GM23338 (cell line): ENCODE measurements around the gene ANKLE2. TPM values are rescaled to one million over a fixed set of nuclear protein-coding genes. Genes with fewer than 3 reads are reported as not detected.

Source experiments
- ATAC-seq: fragments of 200-7000 bp; cut with Tn5 transposase; 3 replicates; pipeline ENCODE4 v1.9.1; 2020
- DNase-seq: peaks from one replicate; pipeline ENCODE4 v3.0.0-alpha.2; 2015; ENCODE audit warnings: low spot score
- H2AFZ ChIP-seq: fragments of 200-600 bp; sonication (generic); 2 replicates; pipeline ENCODE4 v1.8.0; 2016; ENCODE audit warnings: antibody characterized with exemption, mild to moderate bottlenecking, moderate library complexity
- H3F3A ChIP-seq: fragments of 200-600 bp; sonication (generic); replicated peaks from 2 replicates; pipeline ENCODE4 v1.8.0; 2017; ENCODE audit warnings: antibody characterized with exemption, mixed run types, low read depth
- H3K27ac ChIP-seq: fragments of 200-600 bp; sonication (generic); 2 replicates; pipeline ENCODE4 v1.6.1; 2016; ENCODE audit warnings: low read depth
- H3K27me3 ChIP-seq: fragments of 200-600 bp; sonication (generic); 2 replicates; pipeline ENCODE4 v1.8.0; 2016; ENCODE audit warnings: mild to moderate bottlenecking, mixed run types, moderate library complexity; ENCODE audit not compliant: insufficient read depth
- H3K36me3 ChIP-seq: fragments of 200-600 bp; sonication (generic); 2 replicates; pipeline ENCODE4 v1.8.0; 2016; ENCODE audit warnings: mild to moderate bottlenecking; ENCODE audit not compliant: insufficient read depth
- H3K4me1 ChIP-seq: fragments of 200-600 bp; sonication (generic); 2 replicates; pipeline ENCODE4 v1.8.0; 2016; ENCODE audit warnings: mild to moderate bottlenecking, moderate library complexity; ENCODE audit not compliant: insufficient read depth
- H3K4me2 ChIP-seq: fragments of 200-600 bp; sonication (generic); 2 replicates; pipeline ENCODE4 v1.7.1; 2017; ENCODE audit warnings: mixed run types
- H3K4me3 ChIP-seq: fragments of 200-600 bp; sonication (generic); 2 replicates; pipeline ENCODE4 v1.6.1; 2016; ENCODE audit warnings: mixed run types
- H3K79me2 ChIP-seq: fragments of 200-600 bp; sonication (generic); replicated peaks from 2 replicates; pipeline ENCODE4 v1.8.0; 2017; ENCODE audit warnings: mild to moderate bottlenecking; ENCODE audit not compliant: insufficient read depth
- H3K9me2 ChIP-seq: fragments of 200-600 bp; sonication (generic); 2 replicates; pipeline ENCODE4 v1.8.0; 2017; ENCODE audit not compliant: insufficient read depth
- H4K20me1 ChIP-seq: fragments of 200-600 bp; sonication (generic); replicated peaks from 2 replicates; pipeline ENCODE4 v1.8.0; 2017; ENCODE audit warnings: mild to moderate bottlenecking; ENCODE audit not compliant: insufficient read depth
- H3K27ac Mint-ChIP-seq: 2 replicates; pipeline ENCODE4 v1.8.0; 2020; ENCODE audit warnings: inconsistent platforms, mild to moderate bottlenecking, moderate library complexity, mixed read lengths
- H3K27me3 Mint-ChIP-seq: 3 replicates; pipeline ENCODE4 v1.8.0; 2022; ENCODE audit warnings: low read depth, mild to moderate bottlenecking, moderate library complexity, mixed read lengths, inconsistent platforms; ENCODE audit not compliant: insufficient read depth, poor library complexity
- H3K36me3 Mint-ChIP-seq: 3 replicates; pipeline ENCODE4 v1.8.0; 2021; ENCODE audit warnings: low read depth, mild to moderate bottlenecking, inconsistent platforms, moderate library complexity, mixed read lengths
- H3K4me1 Mint-ChIP-seq: 3 replicates; pipeline ENCODE4 v1.8.0; 2020; ENCODE audit warnings: mild to moderate bottlenecking, inconsistent platforms, mixed read lengths
- H3K4me3 Mint-ChIP-seq: 3 replicates; pipeline ENCODE4 v1.8.0; 2021; ENCODE audit warnings: moderate library complexity, mild to moderate bottlenecking, inconsistent platforms, mixed read lengths
- H3K9me3 Mint-ChIP-seq: 3 replicates; pipeline ENCODE4 v1.8.0; 2020; ENCODE audit warnings: moderate library complexity, mild to moderate bottlenecking, inconsistent platforms, mixed read lengths
- CREB1 ChIP-seq: fragments of 250-450 bp; sonication (Bioruptor Pico); IDR thresholded peaks from 2 replicates; pipeline ENCODE4 v1.5.0; 2020; ENCODE audit warnings: low read depth, mild to moderate bottlenecking, moderate library complexity
- CTCF ChIP-seq, 2 experiments: fragments of 200-600 bp in 1 of 2; sonication (generic) in 1 of 2; conservative IDR thresholded peaks; 2 replicates each; pipeline versions ENCODE4 v1.5.1 to v1.6.1; 2016 to 2017; ENCODE audit warnings: antibody characterized with exemption in 2 of 2, low read depth in 2 of 2, mild to moderate bottlenecking in 2 of 2, moderate library complexity in 1 of 2
- ETS1 ChIP-seq: IDR thresholded peaks from 2 replicates; pipeline ENCODE4 v1.6.1; 2016; ENCODE audit warnings: antibody characterized with exemption
- EZH2phosphoT487 ChIP-seq: fragments of 200-600 bp; sonication (generic); IDR thresholded peaks from one replicate; pipeline ENCODE4 v1.8.1; 2018; ENCODE audit warnings: antibody characterized with exemption; ENCODE audit not compliant: unreplicated experiment
- NANOG ChIP-seq: IDR thresholded peaks from 2 replicates; pipeline ENCODE4 v1.6.1; 2016; ENCODE audit warnings: antibody characterized with exemption, borderline replicate concordance
- POLR2AphosphoS5 ChIP-seq: IDR thresholded peaks from 2 replicates; pipeline ENCODE4 v1.6.1; 2016; ENCODE audit warnings: antibody characterized with exemption, low read depth
- REST ChIP-seq: IDR thresholded peaks from one replicate; pipeline ENCODE4 v1.6.1; 2018; ENCODE audit warnings: antibody characterized with exemption; ENCODE audit not compliant: unreplicated experiment
- STAT1 ChIP-seq: IDR thresholded peaks from one replicate; pipeline ENCODE4 v1.6.1; 2016; ENCODE audit warnings: antibody characterized with exemption; ENCODE audit not compliant: unreplicated experiment
- ZNF114 ChIP-seq: fragments of 250-450 bp; sonication (Bioruptor Pico); IDR thresholded peaks from 2 replicates; pipeline ENCODE4 v1.5.0; 2020; ENCODE audit warnings: mild to moderate bottlenecking, moderate library complexity
- ZNF331 ChIP-seq: fragments of 250-450 bp; sonication (Bioruptor Pico); IDR thresholded peaks from 2 replicates; pipeline ENCODE4 v1.5.0; 2020; ENCODE audit warnings: low read depth, mild to moderate bottlenecking, moderate library complexity
- polyA plus RNA-seq: library from polyadenylated mRNA; unstranded; fragments of >200 nt; fragmentation: Nextera tagmentation; extraction: Ambion mirVana; gene quantifications from 2 replicates; pipeline ENCODE4 v1.2.1, GENCODE V29; 2016
- total RNA-seq: library from RNA; depleted of rRNA; stranded (reverse); fragments of >200 nt; shearing (Covaris generic); gene quantifications from 2 replicates; pipeline ENCODE4 v1.2.3, GENCODE V29; 2014

The ANKLE2 gene
- total and polyA plus RNA-seq, 2 experiments from 2014 or later: 27.2 to 63.7 TPM

GRCh38 chr12:132806857-132807256 is 45.2 kb upstream of the ANKLE2 start:
- no peak overlapping the region for H3K4me3 ChIP-seq
- H3K27ac ChIP-seq: no peak overlapping the region
- peaks cover 12% of the 10 kb centered on the region; the same call in 1 of the 2 replicates for H3F3A ChIP-seq
- ATAC-seq: no peak
- TF ChIP-seq POLR2AphosphoS5 (no peak), NANOG (no peak), ETS1 (no peak)
- H3K4me1 Mint-ChIP-seq: no peaks in the 10 kb centered on the region
- no peak overlapping the region for H2AFZ ChIP-seq
- H3K27me3 ChIP-seq: no peaks in the 10 kb centered on the region
- H3K4me3 Mint-ChIP-seq: no peak overlapping the region
- peaks cover 11% of the 10 kb centered on the region for H3K9me3 Mint-ChIP-seq
- H3K36me3 Mint-ChIP-seq: peaks cover 79% of the 10 kb centered on the region
- H3K27ac Mint-ChIP-seq: no peak overlapping the region
- H3K4me2 ChIP-seq: no peak overlapping the region
- no peak for DNase-seq
- H4K20me1 ChIP-seq: peaks cover 10% of the 10 kb centered on the region
- peaks cover 8% of the 10 kb centered on the region; the same call in 1 of the 2 replicates for H3K79me2 ChIP-seq
- H3K4me1 ChIP-seq: no peaks in the 10 kb centered on the region
- H3K9me2 ChIP-seq: no peaks in the 10 kb centered on the region
- H3K36me3 ChIP-seq: peaks cover 14% of the 10 kb centered on the region; the same call in 1 of the 2 replicates
- peaks cover 6% of the 10 kb centered on the region for H3K27me3 Mint-ChIP-seq

- H3K4me1 ChIP-seq: no peaks in the 10 kb centered on the region
- Mint-ChIP-seq H3K27me3 (peaks cover 8% of the 10 kb centered on the region), H3K27ac (no peak overlapping the region), H3K4me3 (no peak overlapping the region), H3K9me3 (no peaks in the 10 kb centered on the region; the same call in 2 of the 3 replicates), H3K4me1 (no peaks in the 10 kb centered on the region), H3K36me3 (peaks cover 75% of the 10 kb centered on the region)
- ATAC-seq: peak; percentile 79
- H3K9me2 ChIP-seq: no peaks in the 10 kb centered on the region
- H3K36me3 ChIP-seq: peaks cover 14% of the 10 kb centered on the region; the same call in 1 of the 2 replicates
- no peak overlapping the region for H3K4me2 ChIP-seq
- peaks cover 12% of the 10 kb centered on the region for H4K20me1 ChIP-seq
- peaks cover 8% of the 10 kb centered on the region; the same call in 1 of the 2 replicates for H3K79me2 ChIP-seq
- H3F3A ChIP-seq: peaks cover 12% of the 10 kb centered on the region; the same call in 1 of the 2 replicates
- H3K27ac ChIP-seq: no peak overlapping the region
- DNase-seq: peak; percentile 21
- no peak overlapping the region for H2AFZ ChIP-seq
- no peaks in the 10 kb centered on the region for H3K27me3 ChIP-seq
- H3K4me3 ChIP-seq: no peak overlapping the region
- TF ChIP-seq NANOG (no peak), ZNF114 (no peak), EZH2phosphoT487 (no peak), CREB1 (CRISPR knock-in tag) (no peak), REST (no peak), STAT1 (no peak), ETS1 (no peak), POLR2AphosphoS5 (no peak), CTCF (conservative IDR thresholded peaks at IDR 0.05; ENCODE audit: low read depth in 2 of 2) (no peak), ZNF331 (CRISPR knock-in tag) (no peak)
These were observed 42.8 kb upstream of the ANKLE2 start for GRCh38 chr12:132804426-132804861.
